ENCODE measurements around the gene TMEM184A.
A peak's percentile ranks its signal among the peaks of the same experiment; 100 is the strongest.

TMEM184A gene

DNA sequence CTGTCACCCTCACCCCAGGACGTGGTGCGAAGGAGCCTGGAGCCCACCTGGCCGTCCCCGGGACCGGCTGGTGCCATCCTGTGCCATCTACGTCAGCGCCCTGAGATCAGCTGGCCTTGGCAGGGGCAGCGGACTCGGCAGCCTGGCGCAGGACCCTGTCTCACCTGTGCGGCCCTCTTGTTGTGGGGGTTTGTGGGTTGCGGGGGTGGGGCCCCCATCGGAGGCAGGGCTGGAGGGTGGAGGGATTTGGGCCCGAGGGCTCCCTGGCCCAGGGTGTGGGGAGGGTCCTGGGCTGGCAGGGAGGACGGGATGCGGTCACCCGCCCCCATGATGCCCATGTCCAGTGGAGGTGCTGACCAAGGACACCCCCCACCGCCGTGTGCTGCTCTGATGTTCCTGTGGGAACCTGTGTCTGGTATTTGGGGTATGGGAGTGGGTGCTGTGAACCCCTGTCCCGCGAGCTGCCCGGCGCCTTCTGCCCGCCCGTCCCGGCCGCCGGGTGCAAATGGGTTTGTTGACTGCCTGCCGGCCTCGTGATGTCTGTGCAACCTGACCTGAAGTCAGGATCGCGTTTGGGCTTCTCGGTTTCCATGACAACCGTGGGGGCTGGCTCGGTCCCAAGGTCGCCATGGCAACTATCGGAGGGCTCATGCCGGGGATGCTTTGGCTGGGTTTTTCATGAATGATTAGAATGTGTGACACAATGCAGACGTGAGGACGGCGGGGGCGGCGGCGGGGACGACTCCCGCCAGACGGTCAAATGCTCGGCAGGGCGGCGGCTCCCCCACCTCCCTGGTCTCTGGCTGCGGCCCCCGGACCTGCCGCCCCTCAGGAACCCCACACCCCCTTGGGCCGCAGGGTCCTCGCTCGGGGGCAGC, 18.2 kb downstream of the TMEM184A start:
- DNase-seq (ENCODE audit: low spot score): peak; percentile 100
- Histone ChIP-seq H3K27ac (peak overlapping the region; percentile 99 to 100), H3K4me3 (peak overlapping the region; percentile 89)
- no peak for TF ChIP-seq CTCF (IDR thresholded peaks at IDR 0.05)

DNA sequence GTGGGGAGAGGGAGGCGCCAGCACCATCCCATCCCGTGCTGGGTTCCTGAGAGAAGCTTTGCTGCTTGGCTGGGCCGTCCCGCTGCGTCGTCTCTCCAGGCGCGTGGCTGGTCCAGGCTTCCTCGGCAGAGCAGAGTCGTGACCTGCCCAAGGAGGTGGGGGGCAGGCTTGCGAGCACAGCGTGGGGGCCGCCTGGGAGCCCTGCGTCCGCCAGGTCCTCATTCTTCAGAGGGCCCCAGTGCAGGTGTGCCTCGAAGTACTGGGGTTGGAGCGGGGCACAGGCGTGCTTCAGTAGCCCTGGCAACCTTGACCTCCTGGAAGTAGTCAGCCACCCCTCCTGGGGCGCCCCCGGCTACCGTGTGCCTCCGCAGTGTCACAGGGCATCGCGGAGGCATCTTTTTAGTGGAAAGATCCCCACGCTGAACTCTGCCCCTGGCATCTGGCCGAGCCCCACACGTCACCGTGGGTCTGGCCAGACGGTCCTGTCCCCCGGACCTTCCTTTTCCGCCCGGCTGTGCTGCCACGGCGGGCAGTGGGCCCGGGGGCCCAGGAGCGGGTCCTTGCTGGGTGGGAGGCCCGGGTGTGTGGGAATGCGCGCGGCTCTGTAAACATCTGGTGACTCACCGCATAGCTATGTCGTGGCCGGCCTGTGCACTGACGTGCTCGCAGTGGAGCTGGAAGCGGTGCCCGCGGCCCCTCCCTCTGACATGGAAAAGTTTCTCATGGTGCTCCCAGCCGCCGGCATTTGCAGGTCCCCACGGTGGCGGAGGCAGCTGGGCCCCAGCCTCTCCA, 19.1 kb downstream of the TMEM184A start:
- peak overlapping the region; percentile 99 to 100 for H3K27ac ChIP-seq

DNA sequence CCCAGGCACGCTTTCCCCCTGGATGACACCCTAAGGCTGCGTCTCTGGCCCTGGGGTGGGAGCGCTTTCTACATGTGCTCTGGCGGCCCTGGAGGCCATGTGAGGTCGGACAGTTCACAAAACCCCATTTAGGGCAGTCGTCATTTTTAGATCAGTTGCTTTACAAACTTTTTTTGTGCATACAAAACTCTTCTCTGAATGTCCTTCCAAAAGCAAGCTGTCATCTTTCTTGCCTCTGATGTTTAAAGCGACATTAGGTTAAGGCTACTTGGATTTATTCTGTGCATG, 19.6 kb downstream of the TMEM184A start:
- DNase-seq (ENCODE audit: low spot score): no peak
- no peak for TF ChIP-seq CTCF (IDR thresholded peaks at IDR 0.05)
- Histone ChIP-seq H3K27ac (peak overlapping the region; percentile 99 to 100), H3K4me3 (peak overlapping the region; percentile 89)

More for the DNA sequence above, 19.1 kb downstream of the TMEM184A start:
- peak; percentile 99 for DNase-seq (ENCODE audit: low spot score)
- TF ChIP-seq CTCF (IDR thresholded peaks at IDR 0.05): no peak
- H3K4me3 ChIP-seq: peak overlapping the region; percentile 89

GRCh38 chr7:1535701-1536454, 20.1 kb downstream of the TMEM184A start:
- DNase-seq (ENCODE audit: low spot score): peak; percentile 77
- peak overlapping the region; percentile 89 for H3K4me3 ChIP-seq
- TF ChIP-seq CTCF (IDR thresholded peaks at IDR 0.05): no peak
- peak overlapping the region; percentile 99 to 100 for H3K27ac ChIP-seq

DNA sequence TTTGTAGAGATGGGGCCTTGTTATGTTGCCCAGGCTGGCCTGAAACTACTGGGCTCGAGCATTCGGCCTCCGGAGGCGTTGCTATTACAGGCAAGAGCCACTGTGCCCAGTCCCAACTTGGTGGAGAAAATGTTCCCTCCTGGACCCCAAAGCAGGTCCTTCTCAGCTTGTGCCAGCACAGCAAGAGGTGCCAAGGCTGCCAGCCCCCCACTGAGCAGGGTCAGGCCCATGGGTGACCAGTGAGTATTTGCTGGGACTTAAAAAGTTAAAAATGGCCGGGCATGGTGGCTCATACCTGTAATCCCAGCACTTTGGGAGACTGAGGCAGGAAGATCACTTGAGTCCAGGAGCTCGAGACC, 20.9 kb downstream of the TMEM184A start:
- H3K4me3 ChIP-seq: no peak overlapping the region
- DNase-seq (ENCODE audit: low spot score): no peak
- TF ChIP-seq CTCF (IDR thresholded peaks at IDR 0.05): no peak
- peak overlapping the region; percentile 99 to 100 for H3K27ac ChIP-seq

GRCh38 chr7:1534330-1535099, 21.5 kb downstream of the TMEM184A start:
- H3K27ac ChIP-seq: peak overlapping the region; percentile 99 to 100
- TF ChIP-seq CTCF (IDR thresholded peaks at IDR 0.05): no peak
- peak overlapping the region; percentile 96 for H3K4me3 ChIP-seq
- DNase-seq (ENCODE audit: low spot score): peak; percentile 81
